Activated CD4-positive, alpha-beta T cell treated with anti-CD3 and anti-CD28 coated beads for 36 hours (primary cell): ENCODE results near the gene TRIM68. TPM values are rescaled to one million over a fixed set of nuclear protein-coding genes. Genes with fewer than 3 reads are reported as not detected.

ENCODE experiments used
- ATAC-seq: fragments of 200-7000 bp; cut with Tn5 transposase; one replicate; pipeline ENCODE4 v1.10.0; 2021; ENCODE audit warnings: mild to moderate bottlenecking, moderate library complexity
- CTCF ChIA-PET: fragments of 350-600 bp; sonication (Branson Sonifier 250); formaldehyde crosslinking; loops from one replicate; lab custom pipeline; 2021; ENCODE audit warnings: antibody characterized with exemption; lab: Charles Lee
- POLR2A ChIA-PET: fragments of 350-600 bp; sonication (Branson Sonifier 250); formaldehyde crosslinking; loops from one replicate; lab custom pipeline; 2021; ENCODE audit warnings: antibody characterized with exemption, inconsistent platforms; lab: Charles Lee
- DNase-seq: peaks from one replicate; pipeline ENCODE4 v3.0.0-alpha.2; 2020
- H3K27ac Mint-ChIP-seq: one replicate; pipeline ENCODE4 v1.8.0; 2021; ENCODE audit warnings: mixed read lengths
- H3K27me3 Mint-ChIP-seq: one replicate; pipeline ENCODE4 v1.8.0; 2021; ENCODE audit warnings: mixed read lengths
- H3K36me3 Mint-ChIP-seq: one replicate; pipeline ENCODE4 v1.8.0; 2021; ENCODE audit warnings: low read depth, mixed read lengths
- H3K4me1 Mint-ChIP-seq: one replicate; pipeline ENCODE4 v1.8.0; 2021; ENCODE audit warnings: mixed read lengths
- H3K4me3 Mint-ChIP-seq: one replicate; pipeline ENCODE4 v1.8.0; 2021; ENCODE audit warnings: mild to moderate bottlenecking, moderate library complexity, mixed read lengths
- H3K9me3 Mint-ChIP-seq: one replicate; pipeline ENCODE4 v1.8.0; 2021; ENCODE audit warnings: low read depth, mixed read lengths
- intact Hi-C, 2 experiments: fragments of 100-400 bp; cut with DNase I in 1 of 2; cut with micrococcal nuclease in 1 of 2; formaldehyde crosslinking; loops; one replicate each; pipeline versions ENCODE4 v1.14.2 to v1.15.1; 2022 to 2024; cut with DNase I, micrococcal nuclease
- total RNA-seq, 2 experiments: library from RNA; stranded (reverse); gene quantifications; one replicate each; pipeline ENCODE4 v1.2.3, GENCODE V29; 2021

The TRIM68 gene
- total RNA-seq, 2 experiments from 2014 or later = 8.9 to 9.2 TPM

DNA sequence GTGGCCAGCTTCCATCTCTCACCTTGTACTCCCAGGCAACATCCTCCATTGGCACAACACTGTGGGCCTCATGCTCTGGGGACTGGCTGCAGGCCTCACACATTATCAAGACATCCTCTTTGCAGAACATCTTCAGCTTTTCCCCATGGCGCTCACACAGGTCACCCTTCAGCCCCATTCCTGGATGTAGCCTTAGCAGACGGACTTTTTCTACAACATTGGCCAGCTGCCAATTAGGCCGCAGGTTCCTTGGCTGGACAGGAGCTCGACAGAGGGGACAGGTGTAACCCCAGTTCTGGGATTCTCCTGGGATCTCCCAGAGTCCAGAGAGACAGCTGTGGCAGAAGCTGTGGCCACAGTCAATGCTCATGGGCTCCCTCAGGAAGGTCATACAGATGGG, 3.0 kb downstream of the TRIM68 start:
- intact Hi-C loops = loop anchor here in 1 of 2 experiments (5.0 to 10.0 kb wide), 2 partner anchors 123 to 1020 kb away; partner anchors contain the start of genes OR52K1 and TRIM34
- H3K4me3 Mint-ChIP-seq = no peak overlapping the region
- peaks cover 17% of the 10 kb centered on the region for H3K36me3 Mint-ChIP-seq
- no peaks in the 10 kb centered on the region for H3K9me3 Mint-ChIP-seq
- no peak for DNase-seq
- no peaks in the 10 kb centered on the region for H3K27me3 Mint-ChIP-seq
- H3K4me1 Mint-ChIP-seq = peaks cover 29% of the 10 kb centered on the region
- H3K27ac Mint-ChIP-seq = no peak overlapping the region
- no peak for ATAC-seq
- POLR2A ChIA-PET = no interaction called here
- CTCF ChIA-PET = interaction anchor here (1.8 kb wide), 1 partner anchor 32 kb away, joined by 6 read pairs; the partner anchor contains the start of gene OR51D1

GRCh38 chr11:4593739-4594138, 14.3 kb downstream of the TRIM68 start, which contains the start of gene OR52I1:
Gene OR52I1, plus strand, starts transcription at chr11:4594039. Its CDS starts 0 bp downstream, at chr11:4594039.
- intact Hi-C loops = no loop called here
- CTCF ChIA-PET = interaction anchor here (1.3 kb wide), 1 partner anchor 32 kb away, joined by 3 read pairs; no protein-coding TSS in a partner anchor
- no peaks in the 10 kb centered on the region for H3K27me3 Mint-ChIP-seq

DNA sequence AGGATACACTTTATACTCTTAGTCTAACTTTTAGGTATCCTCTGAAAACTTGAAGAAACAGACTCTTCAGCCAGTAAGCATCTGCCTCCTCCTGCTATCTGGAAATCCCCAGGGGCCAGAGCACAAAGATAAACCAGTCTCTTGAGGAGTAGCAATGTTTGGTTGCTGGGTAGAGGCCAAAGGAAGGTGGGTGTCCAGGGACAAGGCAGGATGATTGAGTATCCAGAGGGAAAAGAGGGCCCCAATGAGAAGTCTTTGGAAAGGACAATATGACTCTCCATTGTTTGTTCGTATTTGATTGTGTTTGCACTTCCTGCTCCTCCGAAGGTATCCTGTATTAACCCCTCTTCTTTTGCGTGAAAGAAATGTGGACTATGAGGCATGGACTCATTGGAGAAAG, 19.0 kb downstream of the TRIM68 start:
- ATAC-seq (no peak), DNase-seq (no peak)
- no peak overlapping the region for H3K27ac Mint-ChIP-seq
- H3K4me3 Mint-ChIP-seq = no peak overlapping the region
- POLR2A ChIA-PET = no interaction called here
- H3K4me1 Mint-ChIP-seq = no peaks in the 10 kb centered on the region
- intact Hi-C loops = no loop called here
- no peaks in the 10 kb centered on the region for H3K9me3 Mint-ChIP-seq
- H3K27me3 Mint-ChIP-seq = peaks cover 10% of the 10 kb centered on the region
- H3K36me3 Mint-ChIP-seq = no peaks in the 10 kb centered on the region
- CTCF ChIA-PET = no interaction called here

More at GRCh38 chr11:4593739-4594138, 14.3 kb downstream of the TRIM68 start, which contains the start of gene OR52I1:
- POLR2A ChIA-PET = no interaction called here
- Mint-ChIP-seq H3K9me3 (no peaks in the 10 kb centered on the region), H3K36me3 (peaks cover 12% of the 10 kb centered on the region), H3K4me1 (no peaks in the 10 kb centered on the region), H3K27ac (no peak within 1 kb of the TSS), H3K4me3 (no peak within 1 kb of the TSS)
- DNase-seq (no peak), ATAC-seq (no peak)

- ChIA-PET CTCF (no interaction called here), POLR2A (no interaction called here)
- intact Hi-C loops = no loop called here
- Mint-ChIP-seq H3K4me3 (no peak within 1 kb of the TSS), H3K36me3 (no peaks in the 10 kb centered on the region), H3K27ac (no peak within 1 kb of the TSS), H3K9me3 (no peaks in the 10 kb centered on the region), H3K4me1 (no peaks in the 10 kb centered on the region), H3K27me3 (peaks cover 25% of the 10 kb centered on the region)
- ATAC-seq (no peak), DNase-seq (no peak)
These were observed 26.6 kb downstream of the TRIM68 start, which contains the start of gene OR52I2 for GRCh38 chr11:4581443-4581842. Gene OR52I2, plus strand, starts transcription at chr11:4581743.

DNA sequence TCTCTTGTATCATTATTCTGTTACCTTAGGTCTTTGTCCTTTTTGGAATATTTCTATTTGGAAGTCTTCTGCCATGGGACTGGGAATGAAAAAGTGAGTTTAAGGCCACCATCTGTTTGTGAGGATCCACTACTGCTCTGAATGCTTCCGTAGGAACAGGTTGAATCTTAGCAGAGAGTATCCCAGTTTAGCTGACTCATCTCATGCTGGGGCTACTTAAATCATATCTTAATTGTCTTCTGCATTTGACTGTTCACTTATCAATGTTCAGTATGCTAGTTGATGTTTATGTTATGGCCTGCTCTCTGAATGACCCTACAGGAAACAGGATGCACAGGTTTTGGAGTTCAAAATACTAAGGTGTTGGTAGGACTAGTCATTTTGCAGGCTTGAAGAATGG, 27.9 kb downstream of the TRIM68 start:
- peaks cover 4% of the 10 kb centered on the region for H3K4me1 Mint-ChIP-seq
- CTCF ChIA-PET = interaction anchor here (1.4 kb wide), 1 partner anchor 28 kb away, joined by 3 read pairs; no protein-coding TSS in a partner anchor
- POLR2A ChIA-PET = no interaction called here
- H3K27ac Mint-ChIP-seq = no peak overlapping the region
- ATAC-seq = no peak
- intact Hi-C loops = no loop called here
- H3K9me3 Mint-ChIP-seq = no peaks in the 10 kb centered on the region
- H3K36me3 Mint-ChIP-seq = no peaks in the 10 kb centered on the region
- peaks cover 23% of the 10 kb centered on the region for H3K27me3 Mint-ChIP-seq
- H3K4me3 Mint-ChIP-seq = no peak overlapping the region
- DNase-seq = no peak

- CTCF ChIA-PET = interaction anchor here (1.4 kb wide), 1 partner anchor 26 kb away, joined by 3 read pairs; no protein-coding TSS in a partner anchor
- POLR2A ChIA-PET = no interaction called here
- H3K4me1 Mint-ChIP-seq = peaks cover 4% of the 10 kb centered on the region
- no peak overlapping the region for H3K4me3 Mint-ChIP-seq
- no peak overlapping the region for H3K27ac Mint-ChIP-seq
- intact Hi-C loops = no loop called here
- H3K27me3 Mint-ChIP-seq = peaks cover 16% of the 10 kb centered on the region
- no peaks in the 10 kb centered on the region for H3K9me3 Mint-ChIP-seq
- ATAC-seq (no peak), DNase-seq (no peak)
- H3K36me3 Mint-ChIP-seq = no peaks in the 10 kb centered on the region
These were observed 29.4 kb downstream of the TRIM68 start for GRCh38 chr11:4578624-4579023.

DNA sequence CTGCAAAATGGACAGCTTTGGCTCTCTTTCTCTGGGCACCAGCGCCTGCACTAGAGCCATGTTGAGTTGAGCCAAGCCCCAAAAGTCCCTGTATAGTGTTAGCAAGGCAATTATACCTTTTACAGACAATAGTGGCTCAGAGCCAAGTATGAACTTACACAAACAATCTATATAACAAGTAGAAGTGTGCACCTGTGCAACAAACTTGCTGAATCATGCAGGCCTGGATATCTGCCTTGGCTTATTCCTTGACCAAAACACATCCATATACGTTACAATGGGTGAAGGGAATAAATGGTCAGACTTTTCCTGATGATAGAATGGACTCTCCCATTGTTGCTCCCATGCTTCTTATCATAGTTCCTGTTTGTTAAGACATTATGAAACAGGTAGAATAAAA, 30.3 kb downstream of the TRIM68 start:
- H3K27ac Mint-ChIP-seq = no peak overlapping the region
- ATAC-seq = no peak
- DNase-seq = no peak
- H3K36me3 Mint-ChIP-seq = no peaks in the 10 kb centered on the region
- no peak overlapping the region for H3K4me3 Mint-ChIP-seq
- ChIA-PET POLR2A (no interaction called here), CTCF (no interaction called here)
- intact Hi-C loops = no loop called here
- H3K27me3 Mint-ChIP-seq = peaks cover 11% of the 10 kb centered on the region
- H3K4me1 Mint-ChIP-seq = peaks cover 4% of the 10 kb centered on the region
- H3K9me3 Mint-ChIP-seq = no peaks in the 10 kb centered on the region

GRCh38 chr11:4576880-4577279, 31.2 kb downstream of the TRIM68 start:
- ChIA-PET POLR2A (no interaction called here), CTCF (no interaction called here)
- intact Hi-C loops = no loop called here
- H3K36me3 Mint-ChIP-seq = no peaks in the 10 kb centered on the region
- no peak for DNase-seq
- peaks cover 4% of the 10 kb centered on the region for H3K4me1 Mint-ChIP-seq
- H3K27me3 Mint-ChIP-seq = peaks cover 9% of the 10 kb centered on the region
- no peaks in the 10 kb centered on the region for H3K9me3 Mint-ChIP-seq
- no peak overlapping the region for H3K4me3 Mint-ChIP-seq
- no peak overlapping the region for H3K27ac Mint-ChIP-seq
- ATAC-seq = no peak

- H3K36me3 Mint-ChIP-seq = no peaks in the 10 kb centered on the region
- peaks cover 3% of the 10 kb centered on the region for H3K27me3 Mint-ChIP-seq
- ChIA-PET CTCF (no interaction called here), POLR2A (no interaction called here)
- no peaks in the 10 kb centered on the region for H3K4me1 Mint-ChIP-seq
- ATAC-seq (no peak), DNase-seq (no peak)
- intact Hi-C loops = no loop called here
- H3K9me3 Mint-ChIP-seq = peaks cover under 1% of the 10 kb centered on the region
- H3K27ac Mint-ChIP-seq = no peak overlapping the region
- H3K4me3 Mint-ChIP-seq = no peak overlapping the region
These were observed 39.0 kb downstream of the TRIM68 start for GRCh38 chr11:4569075-4569474.

DNA sequence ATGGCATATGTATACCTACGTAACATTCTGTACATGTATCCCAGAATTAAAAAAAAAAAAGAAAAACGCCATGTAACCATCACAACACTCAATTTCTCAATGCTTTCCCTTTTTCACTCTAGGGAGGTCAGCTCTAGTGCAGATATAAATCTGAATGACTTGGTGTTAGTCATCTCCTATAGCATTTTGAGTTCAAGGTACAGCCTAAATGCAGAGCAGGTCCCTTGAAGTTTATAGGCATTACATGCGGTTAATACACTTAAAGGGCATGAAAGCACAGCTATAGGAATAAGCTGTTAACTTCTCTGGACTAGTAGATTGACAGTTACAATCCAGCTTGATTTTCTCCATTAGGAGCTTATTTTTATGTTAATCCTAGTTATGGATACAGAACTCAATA, 42.7 kb downstream of the TRIM68 start:
- no peak for DNase-seq
- no peaks in the 10 kb centered on the region for H3K4me1 Mint-ChIP-seq
- intact Hi-C loops = no loop called here
- no peak for ATAC-seq
- peaks cover 15% of the 10 kb centered on the region for H3K27me3 Mint-ChIP-seq
- H3K27ac Mint-ChIP-seq = no peak overlapping the region
- no peak overlapping the region for H3K4me3 Mint-ChIP-seq
- CTCF ChIA-PET = no interaction called here
- H3K9me3 Mint-ChIP-seq = peaks cover 6% of the 10 kb centered on the region
- POLR2A ChIA-PET = no interaction called here
- H3K36me3 Mint-ChIP-seq = no peaks in the 10 kb centered on the region

GRCh38 chr11:4560467-4560866, 47.6 kb downstream of the TRIM68 start:
- H3K36me3 Mint-ChIP-seq = no peaks in the 10 kb centered on the region
- ChIA-PET CTCF (no interaction called here), POLR2A (no interaction called here)
- ATAC-seq (no peak), DNase-seq (no peak)
- no peaks in the 10 kb centered on the region for H3K4me1 Mint-ChIP-seq
- intact Hi-C loops = no loop called here
- H3K27me3 Mint-ChIP-seq = peaks cover 28% of the 10 kb centered on the region
- no peak overlapping the region for H3K27ac Mint-ChIP-seq
- no peak overlapping the region for H3K4me3 Mint-ChIP-seq
- H3K9me3 Mint-ChIP-seq = peaks cover 6% of the 10 kb centered on the region

- H3K9me3 Mint-ChIP-seq = peaks cover 6% of the 10 kb centered on the region
- peaks cover 28% of the 10 kb centered on the region for H3K27me3 Mint-ChIP-seq
- CTCF ChIA-PET = no interaction called here
- no peaks in the 10 kb centered on the region for H3K4me1 Mint-ChIP-seq
- POLR2A ChIA-PET = no interaction called here
- no peak for ATAC-seq
- no peak overlapping the region for H3K4me3 Mint-ChIP-seq
- DNase-seq = no peak
- intact Hi-C loops = no loop called here
- no peak overlapping the region for H3K27ac Mint-ChIP-seq
- no peaks in the 10 kb centered on the region for H3K36me3 Mint-ChIP-seq
These were observed 48.2 kb downstream of the TRIM68 start for GRCh38 chr11:4559527-4560440.
